Tibial nerve (tissue), 4 donors: ENCODE measurements around the gene ANK2. TPM values are rescaled to one million over a fixed set of nuclear protein-coding genes. Genes with fewer than 3 reads are reported as not detected.

Experiments
- DNase-seq, 2 donors: peaks; one replicate each; pipeline ENCODE4 v3.0.0-alpha.2; 2019; ENCODE audit warnings: low spot score in 2 of 2
- H3K27ac ChIP-seq, 4 donors: fragments of 200-600 bp; sonication (generic) in 3 of 4; one replicate each; pipeline ENCODE4 v1.5.1; 2017 to 2019; ENCODE audit warnings: mild to moderate bottlenecking in 1 of 4
- H3K27me3 ChIP-seq, 2 donors: fragments of 200-600 bp; sonication (generic) in 1 of 2; one replicate each; pipeline versions ENCODE4 v1.5.1 to v1.6.0; 2017 to 2019
- H3K36me3 ChIP-seq, 3 donors: fragments of 200-600 bp; sonication (generic); one replicate each; pipeline ENCODE4 v1.5.1; 2018 to 2019
- H3K4me1 ChIP-seq, 4 donors: fragments of 200-600 bp; sonication (generic) in 3 of 4; one replicate each; pipeline ENCODE4 v1.5.1; 2017 to 2019
- H3K4me3 ChIP-seq, 4 donors: fragments of 200-600 bp; sonication (generic) in 3 of 4; one replicate each; pipeline ENCODE4 v1.5.1; 2017 to 2019; ENCODE audit warnings: mild to moderate bottlenecking in 1 of 4, moderate library complexity in 1 of 4
- H3K9me3 ChIP-seq, 4 donors: fragments of 200-600 bp; sonication (generic) in 3 of 4; one replicate each; pipeline ENCODE4 v1.5.1; 2017 to 2019
- CTCF ChIP-seq, 5 experiments: fragments of 200-600 bp in 3 of 5; fragments of 450-650 bp in 2 of 5; sonication (generic) in 3 of 5; IDR thresholded peaks; one replicate each; pipeline ENCODE4 v1.5.1; 2016 to 2019; ENCODE audit warnings: antibody characterized with exemption in 5 of 5, mild to moderate bottlenecking in 3 of 5, moderate library complexity in 2 of 5
- EP300 ChIP-seq, 2 donors: sonication (generic); formaldehyde crosslinking; IDR thresholded peaks; one replicate each; pipeline ENCODE4 v1.6.1; 2017; ENCODE audit warnings: antibody characterized with exemption in 2 of 2, mild to moderate bottlenecking in 1 of 2
- POLR2A ChIP-seq, 2 donors: fragments of 450-650 bp; IDR thresholded peaks; one replicate each; pipeline ENCODE4 v1.6.1; 2017; ENCODE audit warnings: antibody characterized with exemption in 2 of 2, mild to moderate bottlenecking in 2 of 2, moderate library complexity in 2 of 2
- WGBS, 2 donors: methylation state at CpG; one replicate each; pipeline ENCODE4 v1.1.5; 2018; 5-methylcytosine and 5-hydroxymethylcytosine counted together
- total RNA-seq, 4 donors: library from RNA; depleted of rRNA; stranded (reverse); fragments of >200 nt; gene quantifications; one replicate each; pipeline ENCODE4 v1.1.0, GENCODE V29; 2016

The ANK2 gene
- total RNA-seq, 4 donors from 2014 or later: 63.9 to 113 (median 87.5) TPM

- 92% methylated on average over 3 of the region's 3 CpGs for WGBS, 2 donors
- H3K4me1 ChIP-seq: no peaks in the 10 kb centered on the region
- no peaks in the 10 kb centered on the region for H3K27me3 ChIP-seq
Measured at GRCh38 chr4:113328514-113328913, 279.1 kb downstream of the ANK2 start.

GRCh38 chr4:113330200-113330599 is 280.7 kb downstream of the ANK2 start:
- TF ChIP-seq CTCF (IDR thresholded peaks at IDR 0.05) (no peak), POLR2A (IDR thresholded peaks at IDR 0.05) (no peak), EP300 (IDR thresholded peaks at IDR 0.05) (no peak)
- no peaks in the 10 kb centered on the region for H3K27me3 ChIP-seq
- peaks cover 0 to 21% (median 0%) of the 10 kb centered on the region in 3 donors for H3K36me3 ChIP-seq
- H3K4me1 ChIP-seq: no peaks in the 10 kb centered on the region
- no peak for DNase-seq
- no peak overlapping the region for H3K27ac ChIP-seq
- 93 to 95% methylated on average over 12 of the region's 12 CpGs for WGBS, 2 donors
- no peaks in the 10 kb centered on the region for H3K9me3 ChIP-seq
- no peak overlapping the region for H3K4me3 ChIP-seq

More at GRCh38 chr4:113328514-113328913, 279.1 kb downstream of the ANK2 start:
- no peak overlapping the region for H3K27ac ChIP-seq
- TF ChIP-seq POLR2A (IDR thresholded peaks at IDR 0.05) (no peak), CTCF (IDR thresholded peaks at IDR 0.05) (peak in 1 of 5 experiments; percentile 26)
- H3K36me3 ChIP-seq: peaks cover 0 to 20% (median 0%) of the 10 kb centered on the region in 3 donors
- no peak for DNase-seq
- no peak overlapping the region for H3K4me3 ChIP-seq
- no peaks in the 10 kb centered on the region for H3K9me3 ChIP-seq

GRCh38 chr4:113331811-113332210 is 282.4 kb downstream of the ANK2 start:
- WGBS, 2 donors: 86 to 88% methylated on average over 6 of the region's 6 CpGs
- H3K36me3 ChIP-seq: peaks cover 0 to 28% (median 0%) of the 10 kb centered on the region in 3 donors
- no peaks in the 10 kb centered on the region for H3K27me3 ChIP-seq
- no peaks in the 10 kb centered on the region for H3K9me3 ChIP-seq
- H3K27ac ChIP-seq: no peak overlapping the region
- H3K4me3 ChIP-seq: no peak overlapping the region
- no peaks in the 10 kb centered on the region for H3K4me1 ChIP-seq
- DNase-seq: no peak
- TF ChIP-seq EP300 (IDR thresholded peaks at IDR 0.05) (no peak), CTCF (IDR thresholded peaks at IDR 0.05) (no peak)

- no peaks in the 10 kb centered on the region for H3K9me3 ChIP-seq
- peaks cover 0 to 28% (median 0%) of the 10 kb centered on the region in 3 donors for H3K36me3 ChIP-seq
- H3K27me3 ChIP-seq: no peaks in the 10 kb centered on the region
- DNase-seq: no peak
- WGBS, 2 donors: 92 to 93% methylated on average over 5 of the region's 5 CpGs
- no peaks in the 10 kb centered on the region for H3K4me1 ChIP-seq
- H3K4me3 ChIP-seq: no peak overlapping the region
- no peak overlapping the region for H3K27ac ChIP-seq
- TF ChIP-seq POLR2A (IDR thresholded peaks at IDR 0.05): no peak
- no peak for TF ChIP-seq EP300 (IDR thresholded peaks at IDR 0.05)
- TF ChIP-seq CTCF (IDR thresholded peaks at IDR 0.05): no peak
Measured at GRCh38 chr4:113332701-113333100, 283.2 kb downstream of the ANK2 start.

- TF ChIP-seq CTCF (IDR thresholded peaks at IDR 0.05) (no peak), EP300 (IDR thresholded peaks at IDR 0.05) (no peak), POLR2A (IDR thresholded peaks at IDR 0.05) (no peak)
- 88 to 94% methylated on average over 10 of the region's 10 CpGs for WGBS, 2 donors
Measured at GRCh38 chr4:113335746-113336145, 286.3 kb downstream of the ANK2 start.

More at GRCh38 chr4:113335746-113336145, 286.3 kb downstream of the ANK2 start:
- no peak for DNase-seq
- Histone ChIP-seq H3K27ac (no peak overlapping the region), H3K27me3 (no peaks in the 10 kb centered on the region), H3K36me3 (peaks cover 0 to 26% (median 0%) of the 10 kb centered on the region in 3 donors), H3K4me1 (no peaks in the 10 kb centered on the region), H3K9me3 (no peaks in the 10 kb centered on the region), H3K4me3 (no peak overlapping the region)
